Nephron (organoid): ENCODE data around the gene BTBD9.

Experiments
- H3K27ac Mint-ChIP-seq, 3 experiments: 2 replicates each; pipeline ENCODE4 v1.8.0; 2020; ENCODE audit warnings: mixed read lengths in 3 of 3, mild to moderate bottlenecking in 2 of 3, moderate library complexity in 1 of 3
- H3K27me3 Mint-ChIP-seq: 2 replicates; pipeline ENCODE4 v1.8.0; 2021; ENCODE audit warnings: low read depth, mild to moderate bottlenecking, moderate library complexity, mixed read lengths
- H3K36me3 Mint-ChIP-seq: 2 replicates; pipeline ENCODE4 v1.8.0; 2020; ENCODE audit warnings: low read depth, mixed read lengths
- H3K4me1 Mint-ChIP-seq: 2 replicates; pipeline ENCODE4 v1.8.0; 2020; ENCODE audit warnings: mixed read lengths
- H3K4me3 Mint-ChIP-seq, 3 experiments: 2 replicates each; pipeline ENCODE4 v1.8.0; 2020; ENCODE audit warnings: mild to moderate bottlenecking in 3 of 3, mixed read lengths in 3 of 3, moderate library complexity in 2 of 3
- H3K9me3 Mint-ChIP-seq: 2 replicates; pipeline ENCODE4 v1.8.0; 2020; ENCODE audit warnings: mixed read lengths
- TF ChIP-seq, protein P1 (sequence below), 3 experiments: fragments of 200-600 bp; sonication (generic); IDR thresholded peaks; one replicate each; pipeline ENCODE4 v1.5.0; 2021; ENCODE audit warnings: antibody characterized with exemption in 3 of 3; ENCODE audit not compliant: unreplicated experiment in 3 of 3

The BTBD9 gene

GRCh38 chr6:38495922-38496635 lies 143.7 kb downstream of the BTBD9 start:
- Mint-ChIP-seq H3K36me3 (no peaks in the 10 kb centered on the region), H3K4me3 (no peak overlapping the region), H3K9me3 (no peaks in the 10 kb centered on the region), H3K4me1 (peaks cover 30% of the 10 kb centered on the region), H3K27me3 (no peaks in the 10 kb centered on the region), H3K27ac (no peak overlapping the region)
- TF ChIP-seq, protein P1, sequence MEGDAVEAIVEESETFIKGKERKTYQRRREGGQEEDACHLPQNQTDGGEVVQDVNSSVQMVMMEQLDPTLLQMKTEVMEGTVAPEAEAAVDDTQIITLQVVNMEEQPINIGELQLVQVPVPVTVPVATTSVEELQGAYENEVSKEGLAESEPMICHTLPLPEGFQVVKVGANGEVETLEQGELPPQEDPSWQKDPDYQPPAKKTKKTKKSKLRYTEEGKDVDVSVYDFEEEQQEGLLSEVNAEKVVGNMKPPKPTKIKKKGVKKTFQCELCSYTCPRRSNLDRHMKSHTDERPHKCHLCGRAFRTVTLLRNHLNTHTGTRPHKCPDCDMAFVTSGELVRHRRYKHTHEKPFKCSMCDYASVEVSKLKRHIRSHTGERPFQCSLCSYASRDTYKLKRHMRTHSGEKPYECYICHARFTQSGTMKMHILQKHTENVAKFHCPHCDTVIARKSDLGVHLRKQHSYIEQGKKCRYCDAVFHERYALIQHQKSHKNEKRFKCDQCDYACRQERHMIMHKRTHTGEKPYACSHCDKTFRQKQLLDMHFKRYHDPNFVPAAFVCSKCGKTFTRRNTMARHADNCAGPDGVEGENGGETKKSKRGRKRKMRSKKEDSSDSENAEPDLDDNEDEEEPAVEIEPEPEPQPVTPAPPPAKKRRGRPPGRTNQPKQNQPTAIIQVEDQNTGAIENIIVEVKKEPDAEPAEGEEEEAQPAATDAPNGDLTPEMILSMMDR (IDR thresholded peaks at IDR 0.05; ENCODE audit: unreplicated experiment in 3 of 3): no peak

DNA sequence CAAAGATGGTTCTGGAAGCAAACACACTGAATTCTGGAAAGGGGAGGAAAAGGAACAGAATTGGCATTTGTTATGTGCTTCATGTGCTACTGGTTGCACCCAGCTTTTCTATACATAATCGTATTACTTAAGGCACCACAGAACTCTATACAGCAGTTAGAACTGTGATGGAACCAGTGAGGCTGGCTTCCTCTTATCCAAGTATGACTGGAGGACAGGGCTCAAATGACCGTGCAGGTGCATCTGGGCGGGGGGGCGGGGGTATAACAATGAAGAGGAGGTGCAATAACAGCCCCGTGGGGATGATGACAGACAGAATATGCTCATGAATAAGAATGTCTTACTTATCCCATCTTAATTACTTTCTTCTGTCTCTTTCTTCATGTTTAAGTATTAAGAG lies 144.2 kb downstream of the BTBD9 start:
- no peak overlapping the region for H3K27ac Mint-ChIP-seq
- H3K4me1 Mint-ChIP-seq: peaks cover 30% of the 10 kb centered on the region
- TF ChIP-seq, protein P1 (IDR thresholded peaks at IDR 0.05; ENCODE audit: unreplicated experiment in 3 of 3): no peak
- H3K4me3 Mint-ChIP-seq: no peak overlapping the region
- H3K27me3 Mint-ChIP-seq: no peaks in the 10 kb centered on the region
- H3K9me3 Mint-ChIP-seq: no peaks in the 10 kb centered on the region
- no peaks in the 10 kb centered on the region for H3K36me3 Mint-ChIP-seq

GRCh38 chr6:38493931-38494547 lies 145.7 kb downstream of the BTBD9 start:
- TF ChIP-seq, protein P1 (IDR thresholded peaks at IDR 0.05; ENCODE audit: unreplicated experiment in 3 of 3): peak; percentile 90 to 97 (median 94)
- H3K36me3 Mint-ChIP-seq: no peaks in the 10 kb centered on the region
- H3K27me3 Mint-ChIP-seq: no peaks in the 10 kb centered on the region
- H3K4me1 Mint-ChIP-seq: peaks cover 30% of the 10 kb centered on the region
- no peak overlapping the region for H3K27ac Mint-ChIP-seq
- no peaks in the 10 kb centered on the region for H3K9me3 Mint-ChIP-seq
- H3K4me3 Mint-ChIP-seq: no peak overlapping the region

DNA sequence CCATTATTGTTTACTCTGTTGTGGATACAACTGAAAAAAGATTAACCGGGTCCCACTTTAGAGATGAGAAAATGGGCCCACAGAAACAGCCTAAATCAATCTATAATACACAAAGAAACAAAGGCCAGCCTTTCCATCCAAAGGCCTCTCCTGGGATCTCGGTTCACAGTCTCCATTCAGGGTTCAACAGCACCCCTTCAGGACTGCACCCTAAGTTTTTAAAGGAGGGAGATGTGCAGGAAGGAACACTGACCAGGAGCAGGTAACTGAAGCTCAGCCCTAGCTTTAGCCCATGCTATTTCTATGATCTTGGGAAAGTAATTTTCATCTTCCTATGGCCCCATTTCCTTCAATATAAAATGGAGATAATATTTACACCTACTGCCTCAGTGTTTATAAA lies 147.7 kb downstream of the BTBD9 start:
- H3K4me1 Mint-ChIP-seq: peaks cover 24% of the 10 kb centered on the region
- TF ChIP-seq, protein P1 (IDR thresholded peaks at IDR 0.05; ENCODE audit: unreplicated experiment in 3 of 3): no peak
- H3K9me3 Mint-ChIP-seq: no peaks in the 10 kb centered on the region
- H3K27ac Mint-ChIP-seq: no peak overlapping the region
- no peaks in the 10 kb centered on the region for H3K27me3 Mint-ChIP-seq
- H3K36me3 Mint-ChIP-seq: no peaks in the 10 kb centered on the region
- H3K4me3 Mint-ChIP-seq: no peak overlapping the region

GRCh38 chr6:38489951-38490350 lies 149.8 kb downstream of the BTBD9 start:
- no peak overlapping the region for H3K4me3 Mint-ChIP-seq
- peaks cover 29% of the 10 kb centered on the region for H3K4me1 Mint-ChIP-seq
- no peaks in the 10 kb centered on the region for H3K27me3 Mint-ChIP-seq
- H3K9me3 Mint-ChIP-seq: no peaks in the 10 kb centered on the region
- H3K36me3 Mint-ChIP-seq: peaks cover 4% of the 10 kb centered on the region
- no peak overlapping the region for H3K27ac Mint-ChIP-seq
- TF ChIP-seq, protein P1 (IDR thresholded peaks at IDR 0.05; ENCODE audit: unreplicated experiment in 3 of 3): no peak

DNA sequence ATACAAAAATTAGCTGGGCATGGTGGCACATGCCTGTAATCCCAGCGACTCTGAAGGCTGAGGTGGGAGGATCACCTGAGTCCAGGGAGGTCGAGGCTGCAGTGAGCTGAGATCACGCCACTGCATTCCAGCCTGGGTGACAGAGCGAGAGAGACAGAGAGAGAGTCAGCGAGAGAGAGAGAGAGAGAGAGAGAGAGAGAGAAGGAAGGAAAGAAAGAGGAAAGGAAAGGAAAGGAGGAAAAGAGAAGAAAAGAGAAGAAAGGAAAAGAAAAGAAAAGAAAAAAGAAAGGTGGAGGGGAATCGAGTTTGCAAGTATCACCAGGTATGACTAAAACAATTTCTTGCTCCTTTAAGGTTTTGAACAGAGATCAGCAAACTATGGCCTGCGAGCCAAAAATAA lies 152.3 kb downstream of the BTBD9 start:
- Mint-ChIP-seq H3K4me3 (no peak overlapping the region), H3K4me1 (peaks cover 10% of the 10 kb centered on the region), H3K9me3 (no peaks in the 10 kb centered on the region), H3K27me3 (no peaks in the 10 kb centered on the region), H3K27ac (no peak overlapping the region), H3K36me3 (peaks cover 4% of the 10 kb centered on the region)
- TF ChIP-seq, protein P1 (IDR thresholded peaks at IDR 0.05; ENCODE audit: unreplicated experiment in 3 of 3): no peak
